Osteocyte (in vitro differentiated cells): ENCODE results near the gene RNF123. TPM values are rescaled to one million over a fixed set of nuclear protein-coding genes. Genes with fewer than 3 reads are reported as not detected.
A peak's percentile ranks its signal among the peaks of the same experiment; 100 is the strongest.

Experiments used
- DNase-seq: peaks from one replicate; pipeline ENCODE4 v3.0.0; 2021; ENCODE audit warnings: mixed read lengths; ENCODE audit not compliant: unreplicated experiment; ENCODE audit errors: extremely low spot score
- H3K27ac Mint-ChIP-seq: one replicate; pipeline ENCODE4 v1.8.0; 2021; ENCODE audit warnings: mild to moderate bottlenecking, mixed read lengths; ENCODE audit not compliant: unreplicated experiment
- H3K27me3 Mint-ChIP-seq: one replicate; pipeline ENCODE4 v1.8.0; 2021; ENCODE audit warnings: mixed read lengths; ENCODE audit not compliant: unreplicated experiment
- H3K36me3 Mint-ChIP-seq: one replicate; pipeline ENCODE4 v1.8.0; 2021; ENCODE audit warnings: mixed read lengths; ENCODE audit not compliant: unreplicated experiment
- H3K4me1 Mint-ChIP-seq: one replicate; pipeline ENCODE4 v1.8.0; 2021; ENCODE audit warnings: mixed read lengths; ENCODE audit not compliant: unreplicated experiment
- H3K4me3 Mint-ChIP-seq: one replicate; pipeline ENCODE4 v1.8.0; 2021; ENCODE audit warnings: mild to moderate bottlenecking, moderate library complexity, mixed read lengths; ENCODE audit not compliant: unreplicated experiment
- H3K9me3 Mint-ChIP-seq: one replicate; pipeline ENCODE4 v1.8.0; 2021; ENCODE audit warnings: mixed read lengths; ENCODE audit not compliant: unreplicated experiment
- CTCF ChIP-seq: fragments of 200-600 bp; sonication (generic); IDR thresholded peaks from 2 replicates; pipeline ENCODE4 v1.5.0; 2021; ENCODE audit warnings: antibody characterized with exemption, mild to moderate bottlenecking, moderate library complexity
- total RNA-seq: library from RNA; stranded (reverse); gene quantifications from 2 replicates; pipeline ENCODE4 v1.2.1, GENCODE V29; 2021

RNF123 gene
- total RNA-seq, 1 donor from 2014 or later, result 61.0 TPM

GRCh38 chr3:49703443-49703927 lies 14.1 kb downstream of the RNF123 start:
- Mint-ChIP-seq H3K36me3 (peaks cover 10% of the 10 kb centered on the region), H3K4me1 (peaks cover 5% of the 10 kb centered on the region), H3K4me3 (no peak overlapping the region), H3K27me3 (no peaks in the 10 kb centered on the region), H3K27ac (no peak overlapping the region), H3K9me3 (no peaks in the 10 kb centered on the region)
- peak; percentile 84 for TF ChIP-seq CTCF
- DNase-seq, result no peak

DNA sequence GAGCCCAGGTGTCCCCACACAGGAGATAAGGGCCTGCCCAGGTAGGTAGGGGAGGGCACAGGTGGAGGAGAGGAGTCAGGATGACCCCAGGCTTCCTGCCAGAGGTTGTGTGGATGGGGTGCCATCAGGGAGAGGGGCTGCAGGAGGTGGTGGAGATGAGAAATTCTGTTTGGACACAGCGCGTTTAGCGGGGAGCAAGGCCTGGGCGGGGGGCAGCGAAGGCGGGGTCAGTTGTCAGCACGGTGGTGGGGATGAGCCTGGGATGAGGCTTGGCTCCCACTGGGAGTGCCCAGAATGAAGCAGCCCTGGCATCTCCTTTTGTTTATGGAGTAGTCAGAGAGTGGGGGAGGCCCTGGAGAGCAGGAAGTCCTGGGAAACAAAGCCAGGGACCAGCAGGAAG lies 14.6 kb downstream of the RNF123 start:
- H3K4me3 Mint-ChIP-seq, result no peak overlapping the region
- DNase-seq, result no peak
- H3K27ac Mint-ChIP-seq, result no peak overlapping the region
- H3K27me3 Mint-ChIP-seq, result no peaks in the 10 kb centered on the region
- H3K9me3 Mint-ChIP-seq, result no peaks in the 10 kb centered on the region
- H3K36me3 Mint-ChIP-seq, result peaks cover 8% of the 10 kb centered on the region
- H3K4me1 Mint-ChIP-seq, result peaks cover 3% of the 10 kb centered on the region
- TF ChIP-seq CTCF, result no peak

- Mint-ChIP-seq H3K9me3 (no peaks in the 10 kb centered on the region), H3K4me1 (no peaks in the 10 kb centered on the region), H3K27ac (no peak overlapping the region), H3K27me3 (no peaks in the 10 kb centered on the region), H3K4me3 (no peak overlapping the region), H3K36me3 (peaks cover 7% of the 10 kb centered on the region)
- TF ChIP-seq CTCF, result no peak
- no peak for DNase-seq
Observed at GRCh38 chr3:49704629-49705028, 15.3 kb downstream of the RNF123 start.

GRCh38 chr3:49705390-49705960 lies 16.1 kb downstream of the RNF123 start:
- Mint-ChIP-seq H3K9me3 (no peaks in the 10 kb centered on the region), H3K4me1 (no peaks in the 10 kb centered on the region), H3K27me3 (no peaks in the 10 kb centered on the region), H3K27ac (no peak overlapping the region), H3K36me3 (peaks cover 6% of the 10 kb centered on the region), H3K4me3 (no peak overlapping the region)
- no peak for DNase-seq
- TF ChIP-seq CTCF, result no peak

DNA sequence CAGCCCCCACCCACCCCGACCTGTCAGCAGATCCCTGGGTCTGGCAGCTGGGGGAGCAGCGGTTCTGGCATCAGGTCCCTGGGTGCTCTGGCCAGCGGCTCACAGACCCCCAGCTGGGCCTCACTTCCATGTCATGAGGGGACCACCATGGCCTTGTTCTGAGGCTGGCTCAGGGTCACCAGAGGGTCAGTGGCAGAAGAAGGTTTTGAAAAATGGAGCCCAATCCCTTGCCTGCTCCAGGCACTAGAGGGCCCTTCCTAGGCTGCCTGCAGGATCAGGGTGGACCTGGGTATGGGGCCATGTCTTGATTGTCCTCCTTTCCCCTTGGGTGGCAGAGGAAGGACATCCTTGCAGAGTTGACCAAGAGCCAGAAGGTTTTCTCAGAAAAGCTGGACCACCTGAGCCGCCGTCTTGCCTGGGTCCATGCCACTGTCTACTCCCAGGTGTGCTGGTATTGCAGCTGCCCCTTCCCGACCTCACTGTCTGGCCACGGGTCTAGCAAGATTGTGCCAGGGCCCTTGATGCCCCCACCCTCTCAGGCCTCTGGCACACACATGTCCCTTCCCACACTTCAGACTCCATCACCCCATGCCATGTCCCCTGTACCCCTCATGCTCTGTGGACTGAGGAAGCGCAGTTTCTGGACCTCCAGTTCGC lies 17.2 kb downstream of the RNF123 start:
- Mint-ChIP-seq H3K4me3 (no peak overlapping the region), H3K4me1 (no peaks in the 10 kb centered on the region), H3K36me3 (peaks cover 3% of the 10 kb centered on the region), H3K27ac (no peak overlapping the region), H3K9me3 (no peaks in the 10 kb centered on the region), H3K27me3 (no peaks in the 10 kb centered on the region)
- DNase-seq, result no peak
- TF ChIP-seq CTCF, result no peak
